Activated CD8-positive, alpha-beta memory T cell treated with anti-CD3 and anti-CD28 coated beads for 4 hours (primary cell): ENCODE measurements around the gene PRKCE.

ENCODE experiments used
- DNase-seq, 2 donors: peaks; one replicate each; pipeline ENCODE4 v3.0.0-alpha.2; 2020; ENCODE audit warnings: low read depth in 2 of 2

Gene PRKCE

GRCh38 chr2:45834858-45835257 is 183.4 kb downstream of the PRKCE start:
- DNase-seq: no peak

- no peak for DNase-seq
Observed at GRCh38 chr2:45836316-45836715, 184.8 kb downstream of the PRKCE start.

GRCh38 chr2:45836740-45837139 is 185.3 kb downstream of the PRKCE start:
- no peak for DNase-seq

- DNase-seq: no peak
Observed at GRCh38 chr2:45837812-45838341, 186.4 kb downstream of the PRKCE start.

GRCh38 chr2:45839508-45840251 is 188.2 kb downstream of the PRKCE start:
- no peak for DNase-seq

- no peak for DNase-seq
Observed at GRCh38 chr2:45840481-45840880, 189.0 kb downstream of the PRKCE start.

- DNase-seq: no peak
Observed at GRCh38 chr2:45841752-45842407, 190.4 kb downstream of the PRKCE start.

GRCh38 chr2:45843136-45843535 is 191.7 kb downstream of the PRKCE start:
- no peak for DNase-seq

- DNase-seq: no peak
Observed at GRCh38 chr2:45844796-45845457, 193.5 kb downstream of the PRKCE start.

GRCh38 chr2:45845566-45845965 is 194.1 kb downstream of the PRKCE start:
- DNase-seq: no peak

GRCh38 chr2:45849491-45850283 is 198.2 kb downstream of the PRKCE start:
- DNase-seq: no peak

GRCh38 chr2:45850558-45850957 is 199.1 kb downstream of the PRKCE start:
- no peak for DNase-seq

GRCh38 chr2:45851111-45851510 is 199.6 kb downstream of the PRKCE start:
- DNase-seq: no peak

GRCh38 chr2:45851576-45852304 is 200.3 kb downstream of the PRKCE start:
- no peak for DNase-seq

- no peak for DNase-seq
Observed at GRCh38 chr2:45852450-45853150, 201.1 kb downstream of the PRKCE start.

GRCh38 chr2:45855374-45855773 is 203.9 kb downstream of the PRKCE start:
- no peak for DNase-seq

GRCh38 chr2:45856391-45857274 is 205.2 kb downstream of the PRKCE start:
- DNase-seq: no peak

GRCh38 chr2:45857275-45857609 is 205.8 kb downstream of the PRKCE start:
- DNase-seq: no peak

- no peak for DNase-seq
Observed at GRCh38 chr2:45857867-45858520, 206.5 kb downstream of the PRKCE start.
